ENCODE results near the gene ADAMTSL3. TPM values are rescaled to one million over a fixed set of nuclear protein-coding genes. Genes with fewer than 3 reads are reported as not detected.
A peak's percentile ranks its signal among the peaks of the same experiment; 100 is the strongest.

The ADAMTSL3 gene
- total and polyA plus RNA-seq, 11 donors = 1.3 to 13.2 (median 7.3) TPM

DNA sequence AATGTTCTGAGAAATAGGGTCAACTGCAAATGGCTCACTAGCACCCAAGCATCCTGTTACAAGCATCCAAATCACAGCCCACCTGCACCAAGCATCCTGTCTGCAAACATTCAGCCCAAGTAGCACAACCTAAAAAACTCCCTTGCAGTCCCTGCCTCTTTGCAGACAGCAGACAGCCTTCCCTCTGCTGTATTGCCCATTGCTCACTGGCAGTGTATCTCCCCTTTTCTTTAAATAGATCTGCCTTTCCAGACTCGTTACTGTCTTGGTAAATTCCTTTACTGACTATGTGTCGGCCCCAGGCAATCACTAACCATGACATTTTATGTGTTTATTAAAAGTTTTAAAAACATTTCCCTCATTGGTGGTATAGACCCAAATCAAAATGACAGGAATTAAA lies 155.4 kb downstream of the ADAMTSL3 start:
- Histone ChIP-seq H3K4me3 (no peak overlapping the region), H3K9me3 (peaks cover 0 to 18% (median 0%) of the 10 kb centered on the region in 12 donors), H3K4me1 (no peaks in the 10 kb centered on the region), H3K27me3 (no peaks in the 10 kb centered on the region), H3K36me3 (peaks cover 0 to 25% (median 2%) of the 10 kb centered on the region in 9 donors), H3K27ac (no peak overlapping the region)
- intact Hi-C loops (cut with DNase I) = no loop called here
- no peak for TF ChIP-seq POLR2A (IDR thresholded peaks at IDR 0.05)
- TF ChIP-seq, protein P1, sequence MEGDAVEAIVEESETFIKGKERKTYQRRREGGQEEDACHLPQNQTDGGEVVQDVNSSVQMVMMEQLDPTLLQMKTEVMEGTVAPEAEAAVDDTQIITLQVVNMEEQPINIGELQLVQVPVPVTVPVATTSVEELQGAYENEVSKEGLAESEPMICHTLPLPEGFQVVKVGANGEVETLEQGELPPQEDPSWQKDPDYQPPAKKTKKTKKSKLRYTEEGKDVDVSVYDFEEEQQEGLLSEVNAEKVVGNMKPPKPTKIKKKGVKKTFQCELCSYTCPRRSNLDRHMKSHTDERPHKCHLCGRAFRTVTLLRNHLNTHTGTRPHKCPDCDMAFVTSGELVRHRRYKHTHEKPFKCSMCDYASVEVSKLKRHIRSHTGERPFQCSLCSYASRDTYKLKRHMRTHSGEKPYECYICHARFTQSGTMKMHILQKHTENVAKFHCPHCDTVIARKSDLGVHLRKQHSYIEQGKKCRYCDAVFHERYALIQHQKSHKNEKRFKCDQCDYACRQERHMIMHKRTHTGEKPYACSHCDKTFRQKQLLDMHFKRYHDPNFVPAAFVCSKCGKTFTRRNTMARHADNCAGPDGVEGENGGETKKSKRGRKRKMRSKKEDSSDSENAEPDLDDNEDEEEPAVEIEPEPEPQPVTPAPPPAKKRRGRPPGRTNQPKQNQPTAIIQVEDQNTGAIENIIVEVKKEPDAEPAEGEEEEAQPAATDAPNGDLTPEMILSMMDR (IDR thresholded peaks at IDR 0.05) = no peak
- no peak for DNase-seq
- no peak for ATAC-seq
- 51 to 63% (median 58%) methylated on average over 2 of the region's 2 CpGs for WGBS, 4 donors

DNA sequence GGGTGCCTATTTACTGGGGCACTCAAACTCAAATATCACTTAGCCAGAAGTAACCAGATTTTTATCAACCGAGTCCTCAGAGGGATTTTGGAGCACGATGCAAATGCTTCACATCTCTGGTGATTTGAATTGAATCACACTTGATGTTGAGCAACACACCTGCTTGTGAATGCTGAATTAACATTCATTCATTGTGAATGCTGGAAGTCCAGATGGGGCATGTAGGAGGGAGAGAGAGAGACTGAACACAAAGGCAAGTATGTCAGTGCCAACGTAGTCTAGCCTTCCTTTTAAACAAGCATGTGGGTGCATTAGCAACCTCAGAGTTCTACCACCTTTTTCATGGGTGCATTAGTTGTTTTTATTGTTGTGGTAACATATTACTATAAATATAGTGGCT lies 156.2 kb downstream of the ADAMTSL3 start:
- Histone ChIP-seq H3K4me1 (peaks cover 0 to 5% (median 0%) of the 10 kb centered on the region in 12 donors), H3K27ac (no peak overlapping the region), H3K4me3 (no peak overlapping the region), H3K36me3 (peaks cover 0 to 25% (median 2%) of the 10 kb centered on the region in 9 donors), H3K9me3 (peaks cover 0 to 18% (median 0%) of the 10 kb centered on the region in 12 donors), H3K27me3 (no peaks in the 10 kb centered on the region)
- 83 to 87% (median 85%) methylated on average over 3 of the region's 3 CpGs for WGBS, 4 donors
- intact Hi-C loops (cut with DNase I) = no loop called here
- DNase-seq (no peak), ATAC-seq (no peak)
- TF ChIP-seq, protein P1 (IDR thresholded peaks at IDR 0.05) = no peak
- TF ChIP-seq POLR2A (IDR thresholded peaks at IDR 0.05) = no peak

GRCh38 chr15:83813682-83814081 lies 159.8 kb downstream of the ADAMTSL3 start:
- Histone ChIP-seq H3K4me1 (peaks cover 0 to 17% (median 1%) of the 10 kb centered on the region in 12 donors), H3K36me3 (no peaks in the 10 kb centered on the region), H3K27ac (no peak overlapping the region), H3K9me3 (no peaks in the 10 kb centered on the region), H3K27me3 (no peaks in the 10 kb centered on the region), H3K4me3 (no peak overlapping the region)
- ATAC-seq = no peak
- no peak for DNase-seq
- intact Hi-C loops (cut with DNase I) = no loop called here
- WGBS, 4 donors = 0 to 79% (median 38%) methylated on average over 1 of the region's 1 CpG
- TF ChIP-seq POLR2A (IDR thresholded peaks at IDR 0.05) = no peak
- TF ChIP-seq, protein P1 (IDR thresholded peaks at IDR 0.05) = no peak

GRCh38 chr15:83815506-83815905 lies 161.6 kb downstream of the ADAMTSL3 start:
- H3K9me3 ChIP-seq = no peaks in the 10 kb centered on the region
- H3K27ac ChIP-seq = peak overlapping the region in 2 of 12 donors; percentile 21 to 25
- H3K4me3 ChIP-seq = no peak overlapping the region
- intact Hi-C loops (cut with DNase I) = no loop called here
- no peaks in the 10 kb centered on the region for H3K27me3 ChIP-seq
- DNase-seq = no peak
- peaks cover 0 to 17% (median 1%) of the 10 kb centered on the region in 12 donors for H3K4me1 ChIP-seq
- H3K36me3 ChIP-seq = peaks cover 0 to 7% (median 0%) of the 10 kb centered on the region in 9 donors
- peak in 1 of 4 donors; percentile 52 for ATAC-seq
- TF ChIP-seq POLR2A (IDR thresholded peaks at IDR 0.05) = no peak
- TF ChIP-seq, protein P1 (IDR thresholded peaks at IDR 0.05) = no peak
- 49 to 66% (median 62%) methylated on average over 2 of the region's 2 CpGs for WGBS, 4 donors

All from heart left ventricle (tissue), 16 donors.